HK-2 (cell line): Measurements from ENCODE around the gene CNPPD1.
A peak's percentile ranks its signal among the peaks of the same experiment; 100 is the strongest.

Experiments
- DNase-seq: peaks from one replicate; pipeline ENCODE4 v3.0.0-alpha.2; 2018; ENCODE audit not compliant: unreplicated experiment

The CNPPD1 gene

DNA sequence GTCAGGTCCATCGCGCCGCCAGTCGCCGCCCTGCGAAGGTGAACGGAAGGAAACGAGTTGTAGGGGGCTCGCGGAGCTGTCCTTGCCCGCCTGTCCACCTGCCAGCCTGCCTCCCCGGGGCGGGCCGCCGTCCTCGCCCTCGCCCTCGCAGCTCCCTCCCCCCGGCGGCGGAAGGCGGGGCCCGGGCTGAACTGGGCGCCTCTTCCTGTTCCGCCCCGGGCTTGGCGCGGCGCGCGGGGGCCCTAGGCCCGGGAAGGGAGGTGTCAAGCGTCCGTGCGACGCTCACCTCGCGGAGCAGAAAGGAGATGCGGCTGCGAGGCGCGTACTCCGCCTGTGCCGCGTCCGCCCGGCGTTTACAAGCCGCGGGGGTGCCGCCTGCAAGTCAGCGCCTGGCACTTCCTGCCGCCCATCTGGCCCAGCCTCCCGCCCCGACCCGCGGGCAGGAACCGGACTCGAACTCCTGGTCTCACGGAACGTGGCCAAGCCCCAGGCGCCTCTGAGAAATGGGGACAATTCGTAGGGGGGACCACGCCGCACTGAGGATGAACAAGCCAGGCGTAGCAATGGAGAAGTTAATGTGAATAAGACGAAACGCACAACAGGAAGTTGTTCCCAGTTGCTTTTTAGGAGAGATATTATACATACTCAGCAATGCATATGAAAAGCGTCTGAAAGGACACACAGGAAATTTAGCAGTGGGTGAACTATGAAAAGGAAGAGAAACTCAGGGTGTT is at the start of gene CNPPD1:
CNPPD1 (minus strand) TSS at position 108 of the 734 bp plus-strand sequence; CDS start at position 11, 97 bp downstream.
- peak; percentile 86 for DNase-seq

DNA sequence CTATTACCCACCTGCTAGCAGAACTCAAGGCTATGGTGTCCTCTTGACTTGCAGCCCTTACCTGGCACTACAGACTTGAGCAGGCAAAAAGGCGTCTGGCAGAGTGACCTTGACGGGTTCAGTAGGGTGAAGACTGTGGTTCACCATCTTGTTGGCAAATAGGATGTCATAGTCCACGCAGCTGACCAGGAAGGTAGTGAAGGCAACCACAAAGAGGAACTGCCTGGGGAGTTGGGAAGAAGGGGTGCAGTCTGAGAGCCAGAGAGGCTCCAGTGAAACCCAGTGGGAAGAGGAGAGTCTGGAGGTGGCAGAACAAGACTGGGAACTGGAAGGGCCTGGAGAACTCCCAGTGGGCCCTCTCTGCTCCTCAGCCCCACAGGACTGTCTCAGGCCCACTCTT is 48.6 kb upstream of the CNPPD1 start:
- DNase-seq: no peak

DNA sequence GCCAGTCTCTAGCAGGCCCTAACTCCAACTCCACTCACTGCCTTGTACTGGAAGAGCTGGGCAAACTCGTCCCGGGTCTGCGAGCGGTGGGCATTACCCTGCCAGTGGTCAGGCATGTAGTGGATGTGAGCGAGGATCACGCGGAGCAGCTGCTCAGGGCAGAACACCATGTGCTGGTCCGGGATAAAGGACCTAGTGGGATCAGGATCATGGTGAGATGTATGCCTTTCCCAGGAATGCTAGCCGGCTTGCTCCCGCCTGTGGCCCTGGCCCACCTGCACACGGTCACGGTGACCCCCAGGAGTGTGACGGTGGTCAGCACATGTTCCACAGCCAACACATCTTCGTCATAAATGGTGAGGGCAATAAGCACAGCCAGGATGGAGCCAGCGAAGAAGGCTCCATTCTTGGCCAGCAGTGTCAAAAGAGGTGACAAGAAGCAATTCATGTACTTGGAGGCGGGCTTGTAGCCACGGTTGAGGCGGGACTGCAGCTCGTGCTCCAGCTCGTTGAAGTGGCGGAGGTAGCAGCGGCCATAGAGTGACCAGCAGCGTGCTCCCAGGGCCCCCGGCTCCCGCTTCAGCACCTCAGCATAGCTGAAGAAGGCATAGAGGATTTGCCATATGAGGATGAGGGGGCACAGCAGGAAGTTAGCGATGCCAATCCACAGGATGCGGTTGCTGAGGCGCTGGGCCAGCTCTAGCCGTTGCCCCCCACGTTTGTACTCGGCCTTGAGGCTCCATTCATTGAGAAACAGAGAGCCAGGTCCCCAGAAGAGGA is 47.3 kb upstream of the CNPPD1 start:
- no peak for DNase-seq

DNA sequence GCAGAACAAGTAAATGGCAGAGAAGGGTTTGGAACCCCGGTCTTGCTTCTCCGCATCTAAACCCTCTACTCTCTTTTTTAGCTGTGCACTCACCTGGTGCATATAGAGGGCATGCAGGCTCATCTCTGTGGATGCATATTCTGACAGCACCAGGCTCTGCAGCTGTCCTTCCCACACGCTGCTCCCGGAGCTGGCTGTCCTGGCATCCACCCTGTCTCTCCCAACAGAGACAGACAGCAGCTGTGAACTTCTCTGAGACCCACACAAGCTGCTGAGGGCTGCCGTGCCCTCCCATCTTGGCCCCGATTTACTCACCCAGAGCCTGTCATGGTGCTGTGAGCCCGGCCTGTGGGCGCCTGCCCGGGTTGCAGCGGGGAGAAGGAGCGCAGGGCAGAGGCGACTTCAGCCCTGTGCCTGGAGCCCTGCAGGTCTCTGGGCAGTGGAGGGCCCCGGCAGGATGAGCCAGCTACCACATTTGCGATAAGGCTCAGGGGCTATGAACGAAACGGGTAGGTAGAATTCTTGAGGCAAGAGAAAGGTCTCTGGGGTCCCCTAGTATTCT is 45.3 kb upstream of the CNPPD1 start:
- no peak for DNase-seq

DNA sequence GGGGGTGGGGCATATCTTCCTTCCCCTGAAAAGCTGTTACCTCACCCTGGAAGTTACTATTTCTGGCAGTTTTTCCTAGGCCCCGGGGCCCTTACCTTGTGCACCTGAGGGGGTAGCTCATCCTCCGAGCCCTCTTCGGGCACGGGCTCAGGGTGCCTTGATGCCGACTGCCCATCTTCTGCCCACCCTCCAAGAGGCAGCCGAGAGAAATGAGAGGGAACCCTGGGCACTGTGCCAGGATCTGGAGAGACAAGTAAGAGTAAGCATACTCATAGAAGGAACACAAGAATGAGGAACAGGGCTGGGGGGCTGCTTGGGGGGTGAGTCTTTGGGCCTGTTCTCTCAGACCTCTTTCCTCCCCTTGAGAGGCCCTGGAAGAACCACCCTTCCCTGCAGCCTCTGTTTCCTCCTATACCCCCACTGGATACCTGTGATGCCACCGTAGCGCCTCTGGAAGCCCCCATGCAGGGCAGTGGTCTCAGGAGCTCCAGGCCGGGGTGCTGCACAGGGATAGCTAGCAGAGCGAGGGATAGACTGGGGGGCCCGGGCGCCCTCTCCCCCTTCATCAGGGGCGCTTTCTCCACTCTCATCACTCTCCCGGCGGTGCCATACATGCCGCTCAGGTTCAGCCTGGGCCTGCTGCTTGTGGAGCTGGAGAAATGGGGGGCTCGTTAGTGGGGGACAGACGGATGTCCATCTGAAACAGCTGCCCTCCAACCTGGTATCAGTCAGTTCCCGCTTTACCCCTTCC is 44.1 kb upstream of the CNPPD1 start:
- no peak for DNase-seq

DNA sequence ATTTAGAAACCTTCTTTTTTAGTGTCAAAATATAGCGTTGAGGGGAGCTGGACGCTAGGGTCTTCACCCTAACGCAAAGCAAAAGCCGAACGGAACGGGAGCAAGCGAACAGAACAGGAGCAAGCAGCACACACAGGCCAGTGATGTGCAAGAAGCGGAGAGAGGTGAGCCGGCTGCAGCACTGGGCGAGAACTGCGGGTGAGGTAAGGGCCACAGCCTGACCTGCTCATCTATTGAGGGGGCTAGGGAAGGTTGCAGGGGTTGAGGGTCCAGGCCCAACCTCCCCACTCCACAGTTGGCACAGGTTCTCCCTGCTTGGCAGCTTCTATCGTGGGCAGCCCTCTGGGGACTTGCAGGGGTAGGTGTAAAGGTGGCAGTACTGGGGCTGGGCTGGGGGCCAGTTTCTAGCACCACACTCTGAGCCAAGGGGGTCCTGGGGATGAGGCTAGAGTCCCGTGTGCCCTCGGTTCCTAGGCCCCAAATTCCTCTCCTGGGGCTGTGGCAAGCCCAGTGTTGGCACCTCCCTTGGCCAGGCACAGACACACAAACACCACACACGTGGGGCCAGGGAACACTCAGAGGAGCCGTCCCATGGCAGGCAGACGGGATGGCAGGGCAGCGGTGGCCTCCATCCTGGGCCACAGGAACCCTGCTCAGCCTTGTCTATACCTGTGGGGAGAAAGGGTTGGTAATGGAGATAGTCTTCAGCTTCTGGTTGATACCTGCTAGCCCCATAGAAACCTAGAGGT is 43.2 kb upstream of the CNPPD1 start:
- DNase-seq: no peak

DNA sequence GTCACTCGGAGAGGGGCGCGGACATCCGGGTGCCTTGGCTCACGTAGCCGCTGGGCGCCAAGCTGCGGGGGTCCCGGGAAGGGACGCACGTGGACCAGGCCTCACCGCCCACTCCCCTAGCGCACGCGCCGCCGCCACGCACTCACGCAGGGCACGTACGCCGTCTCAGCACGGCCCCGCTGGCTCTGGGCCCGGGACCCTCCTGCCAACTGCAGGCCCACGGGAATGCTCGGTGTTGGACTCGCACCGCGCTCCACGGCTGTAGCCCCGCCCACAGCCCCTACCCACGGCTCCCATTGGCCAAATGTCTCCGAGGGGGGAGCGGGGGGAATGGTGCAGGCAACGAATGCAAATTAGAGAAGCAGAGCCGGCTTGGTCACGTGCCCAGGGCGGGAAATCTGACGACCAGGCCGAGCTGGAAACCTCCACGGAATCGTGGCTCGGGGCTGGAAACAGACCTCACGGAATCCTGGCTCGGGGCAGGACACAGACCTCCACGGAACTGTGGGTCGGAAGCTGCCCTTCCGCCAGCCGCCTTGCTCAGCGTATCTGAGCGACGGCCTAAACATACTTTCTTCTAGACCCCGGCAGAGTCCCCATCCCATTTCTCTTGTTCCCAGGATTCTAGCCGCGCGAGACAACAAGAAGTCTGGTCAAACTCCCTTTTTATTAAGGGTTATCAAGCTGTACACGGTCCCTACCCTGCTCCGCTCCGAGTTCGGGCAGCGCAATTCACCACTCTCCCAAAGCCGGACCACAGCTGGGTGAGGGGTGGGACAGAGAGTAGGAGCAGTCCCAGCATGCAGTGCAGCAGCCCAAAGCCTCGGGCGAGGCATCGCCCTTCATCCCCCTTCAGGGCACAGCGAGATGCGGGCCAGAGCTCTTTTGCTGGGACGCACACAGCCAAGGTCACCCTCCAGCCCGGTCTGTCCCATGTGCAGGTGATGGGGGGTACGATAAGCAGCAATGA is 42.3 kb upstream of the CNPPD1 start, which contains the start of gene ABCB6:
ABCB6 (minus strand) TSS at position 227 of the 970 bp plus-strand sequence. CDS start 285 bp downstream, outside the sequence.
- peak; percentile 95 for DNase-seq

DNA sequence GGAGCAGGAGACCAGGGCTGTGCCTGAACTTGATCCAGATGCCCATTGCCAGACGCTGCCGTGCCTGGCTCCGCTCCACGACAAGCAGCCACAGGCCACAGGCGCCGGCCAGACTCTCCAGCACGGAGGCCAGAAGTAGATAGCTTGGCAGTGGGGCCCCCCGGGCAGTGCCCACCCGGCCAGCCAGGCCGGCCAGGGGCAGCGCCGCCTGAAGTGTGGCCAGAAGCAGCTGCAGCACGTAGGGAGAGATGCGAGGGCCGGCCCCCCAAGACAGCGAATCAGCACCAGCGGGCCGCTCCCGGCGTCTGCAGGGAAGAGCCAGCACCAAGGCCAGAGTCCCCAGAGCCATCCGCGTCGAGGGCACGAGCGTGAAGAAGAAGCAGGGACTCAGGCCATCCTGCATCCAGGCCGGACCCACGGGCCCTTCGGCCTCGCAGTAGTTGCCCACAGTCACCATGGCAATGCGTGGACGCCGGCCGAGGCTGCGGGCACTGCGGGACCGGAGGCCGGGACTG is 41.5 kb upstream of the CNPPD1 start:
- DNase-seq: peak; percentile 82

DNA sequence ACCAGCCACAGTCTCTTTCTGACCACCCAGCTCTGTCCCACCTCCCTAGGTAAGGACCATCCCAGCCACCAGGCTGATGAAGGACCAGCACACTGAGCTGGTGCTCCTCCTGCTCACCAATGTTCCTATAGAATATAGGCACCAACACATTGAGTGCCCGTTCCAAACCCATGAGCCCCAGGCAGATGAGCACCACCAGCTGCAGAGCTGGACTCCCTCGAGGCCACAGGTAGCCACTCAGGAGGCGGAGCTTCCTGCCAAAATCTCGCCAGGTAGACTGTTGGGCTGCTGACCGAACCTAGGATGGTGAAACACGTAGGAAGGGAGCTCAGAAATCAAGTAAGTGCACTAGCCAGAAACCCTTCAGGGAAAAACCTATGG is 39.8 kb upstream of the CNPPD1 start:
- DNase-seq: no peak

DNA sequence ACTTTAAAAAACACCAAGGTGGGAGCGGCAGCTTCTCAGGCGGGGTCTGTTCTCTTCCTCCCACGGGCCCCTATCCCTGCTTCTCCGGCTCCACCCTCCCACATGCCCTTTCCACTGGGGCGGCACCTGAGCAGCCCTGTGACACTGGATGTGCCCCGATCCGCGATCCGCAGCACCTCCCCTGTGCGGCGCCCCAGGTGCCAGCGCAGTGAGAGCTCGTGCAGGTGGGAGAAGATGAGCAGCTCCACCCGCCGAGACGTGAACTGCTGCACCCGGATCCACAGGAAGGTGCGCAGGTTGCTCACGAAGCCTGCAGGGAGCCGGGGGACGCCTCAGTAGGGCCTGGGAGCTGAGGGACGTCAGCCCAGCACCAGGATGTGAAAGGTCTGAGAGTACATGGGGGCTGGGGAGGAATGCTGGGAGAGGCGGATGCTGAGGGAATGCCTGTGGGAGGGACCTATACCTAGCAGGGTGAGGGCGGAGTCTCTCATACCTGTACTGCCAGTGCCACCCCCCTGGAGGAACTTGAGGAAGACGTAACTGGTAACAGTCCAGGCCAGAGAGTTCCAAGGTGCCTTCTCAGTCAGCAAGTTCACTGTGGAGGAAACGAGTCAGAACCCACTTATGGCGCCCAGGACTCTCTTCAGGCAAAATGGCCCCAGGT is 39.3 kb upstream of the CNPPD1 start:
- no peak for DNase-seq

DNA sequence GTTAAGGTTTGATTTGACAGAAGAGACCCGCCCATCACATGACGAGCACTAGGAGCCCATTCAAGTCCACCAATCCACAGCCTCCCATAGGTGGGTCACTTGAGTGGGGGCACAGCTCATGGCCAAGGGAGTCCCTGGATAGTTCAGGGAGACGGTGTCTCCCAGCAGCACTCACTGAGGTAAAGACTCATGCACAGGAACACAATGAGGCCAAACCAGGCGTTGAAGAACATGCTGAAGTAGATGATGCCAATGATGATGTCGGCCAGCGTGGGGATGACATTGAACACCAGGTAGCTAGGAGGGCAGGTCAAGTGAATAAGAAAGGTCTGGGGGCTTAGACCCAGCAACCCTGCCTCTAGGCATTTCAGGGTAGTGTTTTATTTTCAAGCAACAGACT is 38.1 kb upstream of the CNPPD1 start:
- DNase-seq: no peak

DNA sequence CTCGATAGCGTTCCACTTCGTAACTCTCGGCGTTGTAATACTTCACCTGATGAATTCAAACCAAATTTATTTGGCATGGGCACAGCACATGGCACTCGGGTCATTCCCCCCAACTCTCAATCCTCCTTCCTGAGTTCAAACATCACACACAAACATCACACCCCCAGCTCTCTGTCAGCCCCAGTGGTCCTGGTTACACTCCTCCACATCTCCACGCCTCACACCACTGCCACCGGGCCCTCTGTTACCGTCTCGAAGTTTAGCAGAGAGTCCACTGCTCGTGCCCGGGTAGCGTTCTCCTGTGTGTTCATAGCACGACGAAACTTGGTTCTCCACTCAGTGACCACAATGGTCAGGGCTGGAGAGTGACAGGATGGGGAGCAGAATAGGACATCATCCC is 37.4 kb upstream of the CNPPD1 start:
- no peak for DNase-seq

DNA sequence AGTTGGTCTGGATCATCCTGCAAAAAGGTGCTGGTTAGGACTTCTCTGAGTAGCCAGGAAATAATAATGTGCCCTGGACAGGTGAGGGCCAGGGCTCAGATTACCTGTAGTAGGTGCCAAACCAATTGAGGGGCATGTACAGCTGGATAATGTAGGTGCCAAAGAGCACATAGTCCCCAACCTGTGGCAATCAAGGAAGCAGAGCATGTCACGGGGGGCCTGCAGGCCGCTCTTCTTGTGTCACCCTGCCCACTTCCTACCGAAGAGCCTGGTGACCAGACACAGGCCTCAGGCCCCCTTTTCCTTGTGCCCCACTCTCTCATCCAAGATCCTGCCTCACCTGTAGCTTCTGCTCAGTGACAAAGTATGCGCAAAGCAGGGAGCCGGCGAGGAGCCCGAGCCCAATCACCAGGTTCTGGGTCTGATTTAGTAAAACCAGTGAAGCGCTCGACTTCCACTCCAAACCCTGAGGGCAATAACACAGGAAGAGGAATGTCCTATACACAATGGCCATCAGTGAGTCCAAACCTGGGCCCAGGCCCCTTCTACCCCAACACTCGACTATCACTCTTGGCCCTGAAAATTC is 36.9 kb upstream of the CNPPD1 start:
- DNase-seq: no peak

DNA sequence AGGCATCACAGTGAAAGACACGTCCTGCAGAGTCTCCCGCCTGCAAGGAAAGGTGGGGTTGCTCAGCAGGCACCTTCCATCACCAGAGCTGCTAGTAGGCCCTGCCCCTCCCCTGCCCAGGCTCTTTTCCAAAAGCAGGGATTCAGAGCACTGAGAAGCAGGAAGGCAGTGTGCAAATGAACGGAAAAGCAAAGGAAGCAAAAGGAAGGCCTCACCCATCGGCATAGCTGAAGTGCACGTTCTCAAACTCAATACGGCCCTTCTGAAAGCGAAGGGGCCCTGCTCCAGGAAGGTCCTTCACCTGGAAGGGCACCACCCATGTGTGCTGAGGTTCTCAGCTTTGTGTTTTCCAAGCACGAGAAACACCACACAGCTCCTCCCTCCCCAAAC is 36.3 kb upstream of the CNPPD1 start:
- no peak for DNase-seq

DNA sequence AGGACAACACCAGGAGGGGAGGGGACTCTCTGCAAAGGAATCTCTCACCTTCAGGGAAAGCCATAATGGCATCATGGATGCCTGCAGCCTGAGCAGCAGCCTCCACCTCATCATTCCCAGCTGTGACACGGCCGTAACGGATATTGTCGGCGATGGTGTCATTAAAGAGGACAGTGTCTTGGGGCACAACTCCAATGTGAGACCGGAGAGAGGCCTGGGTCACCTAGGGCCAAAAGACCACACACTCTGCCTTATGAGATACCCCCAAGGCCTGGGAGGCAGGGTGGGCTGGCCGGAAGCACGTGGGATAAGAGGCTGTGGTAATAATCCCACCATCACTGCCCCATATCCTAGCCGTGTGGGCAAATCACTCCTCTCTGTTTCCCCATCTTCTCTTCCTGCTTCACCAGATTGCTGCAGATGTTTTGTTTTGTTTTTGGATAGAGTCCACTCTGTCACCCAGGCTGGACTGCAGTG is 34.2 kb upstream of the CNPPD1 start:
- DNase-seq: no peak

DNA sequence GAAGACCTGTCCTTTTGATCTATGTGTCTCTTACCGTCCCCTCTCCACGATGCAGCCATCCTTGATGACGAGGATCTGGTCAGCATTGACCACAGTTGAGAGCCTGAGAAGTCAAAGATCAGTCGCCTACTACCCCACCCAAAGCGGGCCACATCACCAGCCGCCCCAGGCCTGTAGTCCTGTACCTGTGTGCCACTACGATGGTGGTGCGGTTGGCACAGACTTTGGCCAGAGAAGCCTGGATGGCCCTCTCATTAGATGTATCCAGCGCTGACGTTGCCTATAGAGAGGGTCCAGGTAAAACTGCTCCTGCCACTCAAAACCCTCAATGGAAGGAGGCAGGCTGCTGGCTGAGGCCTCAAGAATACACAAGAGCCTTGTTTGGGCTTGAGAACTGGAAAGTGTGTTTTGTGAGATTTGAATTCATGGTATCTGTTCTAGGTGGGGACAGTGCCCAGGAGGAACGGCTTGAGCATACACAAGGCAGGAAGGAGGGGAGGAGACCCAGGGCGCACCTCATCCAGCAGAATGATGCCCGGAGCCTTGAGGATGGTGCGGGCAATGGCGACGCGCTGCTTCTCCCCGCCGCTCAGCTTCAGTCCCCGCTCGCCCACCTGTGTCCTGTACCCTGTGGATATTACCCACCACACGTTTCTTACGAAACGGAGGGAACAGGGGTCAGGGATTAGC is 33.6 kb upstream of the CNPPD1 start:
- no peak for DNase-seq

DNA sequence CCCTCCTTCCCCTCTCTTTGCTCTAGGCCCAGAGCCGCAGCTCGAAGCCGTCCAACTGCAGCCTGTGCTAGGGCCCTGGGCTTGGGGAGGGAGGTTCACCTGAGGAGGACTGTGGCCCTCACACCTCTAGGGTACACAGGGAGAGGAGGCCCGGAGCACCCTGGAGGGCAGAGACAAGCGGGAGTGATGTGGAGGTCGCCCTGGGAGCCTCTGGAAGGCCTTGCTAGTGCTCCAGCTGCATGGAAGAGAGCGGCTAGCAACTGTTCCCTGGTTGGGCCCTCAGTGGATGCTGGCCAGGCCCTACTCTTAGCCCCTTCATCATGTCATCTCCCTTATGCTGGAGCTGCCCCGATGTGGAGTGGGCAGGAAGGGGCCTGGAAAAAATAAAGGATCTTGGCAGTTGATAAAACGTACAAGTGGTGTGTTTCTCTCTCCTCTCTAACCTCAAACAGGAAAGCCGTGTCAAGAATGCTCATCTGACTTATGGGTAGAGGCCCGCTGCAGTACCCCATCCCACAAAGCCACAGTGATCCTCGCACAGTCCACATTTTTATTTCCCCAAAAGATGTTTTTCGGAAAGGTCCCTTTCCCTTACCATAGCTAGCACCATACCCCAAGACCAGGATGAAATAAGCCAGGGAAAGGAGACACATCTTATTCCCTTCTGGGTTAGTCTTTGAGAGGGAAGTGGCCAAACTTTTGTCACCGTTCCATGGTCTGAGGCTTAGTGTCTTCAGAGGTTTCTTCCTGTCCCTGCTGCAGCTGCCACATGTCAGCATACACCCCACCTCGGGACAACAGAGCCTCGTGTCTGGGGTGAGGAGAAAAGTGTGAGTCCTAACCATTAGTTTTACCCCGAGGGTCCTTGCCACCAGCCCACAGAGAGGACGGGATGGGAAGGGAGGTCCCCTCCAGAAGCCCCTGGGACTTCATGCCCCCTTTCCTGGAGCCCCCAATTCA is 32.8 kb upstream of the CNPPD1 start:
- DNase-seq: no peak
